HCT116 (cell line): ENCODE measurements around the gene MACROH2A2. TPM values are rescaled to one million over a fixed set of nuclear protein-coding genes. Genes with fewer than 3 reads are reported as not detected.

Source experiments
- ATAC-seq: fragments of 200-7000 bp; cut with Tn5 transposase; 2 replicates; pipeline ENCODE4 v1.9.1; 2020; ENCODE audit warnings: mild to moderate bottlenecking, moderate library complexity
- BruUV-seq: library from RNA; stranded (reverse); fragments of 400-500 nt; replicated peaks from 2 replicates; lab custom pipeline; 2021; lab: Mats Ljungman, UMichigan
- CTCF ChIA-PET: fragments of 300-600 bp; sonication (Branson Sonifier 250); formaldehyde crosslinking; loops from one replicate; lab custom pipeline; 2021; ENCODE audit warnings: antibody characterized with exemption; lab: Charles Lee
- POLR2A ChIA-PET: fragments of 300-600, 350-600 bp; sonication (Branson Sonifier 250); formaldehyde crosslinking; loops from one replicate; lab custom pipeline; 2021; ENCODE audit warnings: antibody characterized with exemption; lab: Charles Lee
- RAD21 ChIA-PET, 2 experiments: fragments of 300-600 bp; sonication (Branson Sonifier 250); formaldehyde crosslinking; loops; one replicate each; lab custom pipeline; 2023; ENCODE audit warnings: low total read pairs in 2 of 2; ENCODE audit not compliant: uncharacterized antibody in 2 of 2, unreplicated experiment in 2 of 2, low non-redundant PET in 1 of 2; lab: Charles Lee
- DNase-seq: peaks from one replicate; pipeline ENCODE4 v3.0.0-alpha.2; 2010; ENCODE audit warnings: low read depth, low spot score
- H2AFZ ChIP-seq: fragments of 200-600 bp; shearing (Covaris generic), sonication (generic); 2 replicates; pipeline ENCODE4 v1.6.1; 2017; ENCODE audit warnings: low read depth, mixed run types, mixed read lengths, antibody characterized with exemption, low read length; ENCODE audit not compliant: poor library complexity, severe bottlenecking
- H3K27ac ChIP-seq: 2 replicates; pipeline ENCODE4 v1.5.1; 2012; ENCODE audit warnings: low read depth, low read length
- H3K27me3 ChIP-seq: fragments of 200-600 bp; sonication (generic); 2 replicates; pipeline ENCODE4 v1.6.1; 2016; ENCODE audit warnings: mixed run types, low read length, mixed read lengths; ENCODE audit not compliant: insufficient read depth
- H3K36me3 ChIP-seq, 2 experiments: fragments of 200-500 bp in 1 of 2; fragments of 200-600 bp in 1 of 2; sonication (Bioruptor generic) in 1 of 2; sonication (generic) in 1 of 2; 2 replicates each; pipeline versions ENCODE4 v1.5.1 to v1.6.1; 2014 to 2016; ENCODE audit warnings: low read length in 2 of 2, inconsistent platforms in 1 of 2, mixed read lengths in 1 of 2, mixed run types in 1 of 2; ENCODE audit not compliant: insufficient read depth in 2 of 2, control insufficient read depth in 1 of 2
- H3K4me1 ChIP-seq, 2 experiments: fragments of 200-600 bp in 1 of 2; sonication (generic) in 1 of 2; 2 replicates each; pipeline versions ENCODE4 v1.5.1 to v1.6.1; 2012 to 2017; ENCODE audit warnings: low read length in 2 of 2, inconsistent platforms in 1 of 2, mild to moderate bottlenecking in 1 of 2, mixed read lengths in 1 of 2, mixed run types in 1 of 2, moderate library complexity in 1 of 2; ENCODE audit not compliant: insufficient read depth in 2 of 2, control insufficient read depth in 1 of 2
- H3K4me2 ChIP-seq: fragments of 200-600 bp; sonication (generic); 2 replicates; pipeline ENCODE4 v1.6.1; 2017; ENCODE audit warnings: mixed run types, low read length, mixed read lengths
- H3K4me3 ChIP-seq, 2 experiments: fragments of 200-600 bp in 1 of 2; sonication (generic) in 1 of 2; replicated peaks in 1 of 2; 2 replicates each; pipeline ENCODE4 v1.5.1; 2011 to 2016; ENCODE audit warnings: low read length in 2 of 2, control low read depth in 1 of 2, low read depth in 1 of 2, mild to moderate bottlenecking in 1 of 2, mixed read lengths in 1 of 2, mixed run types in 1 of 2
- H3K79me2 ChIP-seq: fragments of 200-600 bp; sonication (generic); 2 replicates; pipeline ENCODE4 v1.6.1; 2017; ENCODE audit warnings: mild to moderate bottlenecking, mixed run types, low read length, moderate library complexity, mixed read lengths; ENCODE audit not compliant: insufficient read depth
- H3K9ac ChIP-seq: fragments of 200-600 bp; sonication (generic); 2 replicates; pipeline ENCODE4 v1.6.1; 2016; ENCODE audit warnings: low read length, mixed read lengths
- H3K9me2 ChIP-seq: fragments of 200-600 bp; sonication (generic), shearing (Covaris generic); 2 replicates; pipeline ENCODE4 v1.6.1; 2017; ENCODE audit warnings: mixed run types, mild to moderate bottlenecking, moderate library complexity; ENCODE audit not compliant: insufficient read depth
- H3K9me3 ChIP-seq, 2 experiments: fragments of 200-500 bp in 1 of 2; fragments of 200-600 bp in 1 of 2; sonication (Bioruptor generic) in 1 of 2; sonication (generic) in 1 of 2; 2 replicates each; pipeline ENCODE4 v1.6.1; 2014 to 2017; ENCODE audit warnings: low read length in 2 of 2, mixed read lengths in 2 of 2, inconsistent platforms in 1 of 2, low read depth in 1 of 2, mild to moderate bottlenecking in 1 of 2, mixed run types in 1 of 2, moderate library complexity in 1 of 2; ENCODE audit not compliant: control insufficient read depth in 1 of 2, insufficient read depth in 1 of 2
- H4K20me1 ChIP-seq: fragments of 200-600 bp; sonication (generic), shearing (Covaris generic); 2 replicates; pipeline ENCODE4 v1.6.1; 2017; ENCODE audit warnings: mixed run types, mild to moderate bottlenecking, moderate library complexity; ENCODE audit not compliant: insufficient read depth
- ATF3 ChIP-seq: IDR thresholded peaks from 2 replicates; pipeline ENCODE4 v1.6.1; 2012
- CBX3 ChIP-seq: IDR thresholded peaks from 2 replicates; pipeline ENCODE4 v1.6.1; 2012; ENCODE audit warnings: low read depth
- EZH2phosphoT487 ChIP-seq: fragments of 200-600 bp; IDR thresholded peaks from 2 replicates; pipeline ENCODE4 v1.6.1; 2018; ENCODE audit warnings: antibody characterized with exemption, borderline replicate concordance
- JUND ChIP-seq: IDR thresholded peaks from 2 replicates; pipeline ENCODE4 v1.6.1; 2012
- MAX ChIP-seq: IDR thresholded peaks from 2 replicates; pipeline ENCODE4 v1.6.1; 2012
- POLR2A ChIP-seq: IDR thresholded peaks from 2 replicates; pipeline ENCODE4 v1.7.0; 2011; ENCODE audit warnings: borderline replicate concordance; ENCODE audit not compliant: insufficient read depth, insufficient read length; ENCODE audit errors: extremely low read depth
- POLR2AphosphoS5 ChIP-seq: IDR thresholded peaks from 2 replicates; pipeline ENCODE4 v1.6.1; 2011; ENCODE audit warnings: mild to moderate bottlenecking, low read depth, low read length, moderate library complexity
- RAD21 ChIP-seq: IDR thresholded peaks from 2 replicates; pipeline ENCODE4 v1.6.1; 2012; ENCODE audit warnings: low read depth, mild to moderate bottlenecking
- REST ChIP-seq: IDR thresholded peaks from 2 replicates; pipeline ENCODE4 v1.6.1; 2012; ENCODE audit warnings: low read depth
- SIN3A ChIP-seq: IDR thresholded peaks from 2 replicates; pipeline ENCODE4 v1.6.1; 2012; ENCODE audit warnings: low read depth
- SP1 ChIP-seq: IDR thresholded peaks from 2 replicates; pipeline ENCODE4 v1.6.1; 2012; ENCODE audit warnings: low read depth
- SRF ChIP-seq: IDR thresholded peaks from 2 replicates; pipeline ENCODE4 v1.6.1; 2012; ENCODE audit warnings: low read depth
- TCF7L2 ChIP-seq: IDR thresholded peaks from 2 replicates; pipeline ENCODE4 v1.7.0; 2011; ENCODE audit warnings: borderline replicate concordance, inconsistent platforms; ENCODE audit not compliant: insufficient read depth, insufficient read length; ENCODE audit errors: extremely low read depth
- YY1 ChIP-seq: IDR thresholded peaks from 2 replicates; pipeline ENCODE4 v1.6.1; 2011; ENCODE audit warnings: low read length, low read depth, moderate library complexity, mild to moderate bottlenecking; ENCODE audit not compliant: insufficient replicate concordance; ENCODE audit errors: extremely low read depth
- ZBTB33 ChIP-seq: IDR thresholded peaks from 2 replicates; pipeline ENCODE4 v1.6.1; 2011; ENCODE audit warnings: mild to moderate bottlenecking, low read length, moderate library complexity; ENCODE audit not compliant: insufficient replicate concordance; ENCODE audit errors: extremely low read depth
- ZFX ChIP-seq: fragments of 450-650 bp; IDR thresholded peaks from 2 replicates; pipeline ENCODE4 v1.6.1; 2017
- ZNF274 ChIP-seq: fragments of 200-500 bp; sonication (Bioruptor generic); IDR thresholded peaks from 2 replicates; pipeline ENCODE4 v1.6.1; 2014; ENCODE audit warnings: mild to moderate bottlenecking, low read depth, low read length, inconsistent platforms
- intact Hi-C: fragments of 100-400 bp; cut with micrococcal nuclease; formaldehyde crosslinking; loops from 2 replicates; pipeline ENCODE4 v1.10.0; 2022
- total RNA-seq: library from RNA; stranded (reverse); gene quantifications from one replicate; pipeline ENCODE4 v1.2.1, GENCODE V29; 2021; ENCODE audit not compliant: unreplicated experiment

MACROH2A2 gene
- total RNA-seq, 1 experiment from 2014 or later: 41.4 TPM

- ChIA-PET RAD21 (no interaction called here), CTCF (interaction anchor here (1.7 to 3.7 kb wide), 3 partner anchors 11 to 243 kb away, joined by 4 to 33 read pairs (median 14); no protein-coding TSS in a partner anchor), POLR2A (no interaction called here)
- H3K9ac ChIP-seq: peak overlapping the region; percentile 97
- no peaks in the 10 kb centered on the region for H3K36me3 ChIP-seq
- BruUV-seq: TSS peak; percentile 39
- no peaks in the 10 kb centered on the region for H3K9me3 ChIP-seq
- DNase-seq: no peak
- ATAC-seq: no peak
- peak overlapping the region in 1 of 2 experiments; percentile 81; a peak in 1 of 4 replicates for H3K4me3 ChIP-seq
- no peaks in the 10 kb centered on the region for H4K20me1 ChIP-seq
- no peaks in the 10 kb centered on the region for H3K9me2 ChIP-seq
- intact Hi-C loops: loop anchor here (5.0 kb wide), 1 partner anchor 243 kb away; no protein-coding TSS in a partner anchor
- no peak overlapping the region for H2AFZ ChIP-seq
- H3K4me2 ChIP-seq: peak overlapping the region; percentile 95
- TF ChIP-seq ATF3 (no peak), ZFX (no peak), SRF (no peak), EZH2phosphoT487 (no peak), RAD21 (no peak), JUND (no peak), TCF7L2 (no peak), SP1 (no peak), ZBTB33 (no peak), MAX (no peak), SIN3A (no peak), POLR2AphosphoS5 (no peak), ZNF274 (no peak), YY1 (no peak), REST (no peak), CBX3 (no peak), POLR2A (no peak)
- H3K79me2 ChIP-seq: peaks cover 18% of the 10 kb centered on the region; the same call in 1 of the 2 replicates
- peaks cover 8 to 26% of the 10 kb centered on the region in 2 experiments; a peak in 3 of 4 replicates for H3K4me1 ChIP-seq
- no peak overlapping the region for H3K27ac ChIP-seq
- no peaks in the 10 kb centered on the region for H3K27me3 ChIP-seq
Observed at GRCh38 chr10:70144372-70145110, 91.9 kb downstream of the MACROH2A2 start.
